Measurements from ENCODE around the gene COL17A1.

Gene COL17A1

DNA sequence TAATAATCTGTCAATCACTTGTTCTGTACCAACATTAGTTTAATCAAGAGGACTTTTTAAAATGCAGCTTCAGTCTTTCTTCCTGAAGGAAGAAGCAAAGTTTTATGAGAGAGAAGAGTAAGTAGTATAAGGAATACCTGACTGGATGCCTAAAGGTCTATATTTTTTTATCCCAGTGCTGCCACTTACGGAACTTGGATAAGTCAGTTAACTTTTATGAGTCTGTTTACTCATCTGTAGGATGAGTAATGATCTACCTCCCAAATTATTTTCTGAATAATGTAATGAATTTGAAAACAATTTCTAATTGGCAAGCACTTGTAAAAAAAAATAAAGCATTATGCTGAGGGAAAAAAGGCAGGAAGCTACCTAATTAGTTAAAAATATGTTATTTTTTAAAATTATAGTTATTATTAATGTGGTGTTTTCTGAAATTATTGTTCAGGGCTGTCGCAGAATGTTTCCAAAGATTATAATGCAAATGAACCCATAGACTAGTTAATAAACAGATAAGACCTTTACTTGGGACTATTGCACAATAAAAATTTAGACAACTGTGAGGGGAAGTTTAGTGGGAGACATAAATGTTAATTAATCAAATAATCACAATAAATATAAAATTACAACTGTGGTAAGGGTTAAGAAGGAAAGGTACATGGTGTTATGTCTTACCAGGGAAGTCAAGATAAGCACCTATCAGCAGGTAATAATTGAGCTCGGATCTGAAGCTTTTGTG is 94.1 kb downstream of the COL17A1 start:
- DNase-seq (ENCODE audit: low read depth in 2 of 2, low spot score in 1 of 2): no peak

DNA sequence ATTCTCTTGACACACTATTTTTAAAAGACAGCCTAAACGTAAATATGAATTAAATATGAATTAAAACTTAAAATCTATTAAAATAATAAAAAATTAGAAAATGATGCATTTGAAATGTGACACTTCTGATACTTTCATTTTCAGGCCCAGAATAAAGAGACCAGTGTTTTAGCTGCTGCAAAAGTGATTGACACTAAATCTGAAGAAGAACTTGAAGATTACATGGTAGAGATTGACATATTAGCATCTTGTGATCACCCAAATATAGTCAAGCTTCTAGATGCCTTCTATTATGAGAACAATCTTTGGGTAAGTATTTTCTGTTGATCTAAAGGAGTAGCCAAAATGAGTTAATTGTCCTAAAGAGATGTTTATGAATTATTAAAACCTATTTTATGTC is 95.1 kb downstream of the COL17A1 start:
- DNase-seq (ENCODE audit: low read depth in 2 of 2, low spot score in 1 of 2): no peak

DNA sequence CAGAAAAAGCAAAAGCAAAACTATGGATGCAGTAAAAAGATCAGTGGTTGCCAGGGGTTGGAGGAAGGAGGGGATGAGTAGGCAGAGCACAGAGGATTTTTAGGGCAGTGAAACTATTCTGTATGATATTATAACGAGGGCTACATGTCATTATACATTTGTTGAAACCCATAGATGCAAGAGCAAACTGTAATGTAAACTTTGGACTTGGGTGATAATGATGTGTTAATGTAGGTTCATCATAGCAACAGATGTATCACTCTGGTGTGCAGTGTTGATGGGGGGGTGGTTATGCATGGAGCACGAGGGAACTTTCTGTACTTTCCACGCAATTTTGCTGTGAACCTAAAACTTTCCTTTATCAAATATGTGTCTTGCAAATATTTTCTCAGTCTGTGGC is 95.6 kb downstream of the COL17A1 start:
- DNase-seq (ENCODE audit: low read depth in 2 of 2, low spot score in 1 of 2): no peak

DNA sequence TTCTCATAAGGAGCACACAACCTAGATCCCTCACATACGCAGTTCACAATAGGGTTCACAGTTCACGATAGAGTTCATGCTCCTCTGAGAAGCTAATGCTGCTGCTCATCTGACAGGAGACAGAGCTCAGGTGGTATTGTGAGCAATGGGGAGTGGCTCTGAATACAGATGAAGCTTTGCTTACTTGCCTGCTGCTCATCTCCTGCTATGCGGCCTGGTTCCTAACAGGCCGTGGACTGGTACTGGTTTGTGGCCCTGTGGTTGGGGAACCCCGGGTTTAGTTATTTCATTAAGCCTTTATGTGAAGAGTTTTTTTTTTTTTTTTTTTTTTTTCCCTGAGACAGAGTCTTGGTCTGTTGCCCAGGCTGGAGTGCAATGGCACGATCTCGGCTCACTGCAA is 99.3 kb downstream of the COL17A1 start:
- DNase-seq (ENCODE audit: low read depth in 2 of 2, low spot score in 1 of 2): no peak

DNA sequence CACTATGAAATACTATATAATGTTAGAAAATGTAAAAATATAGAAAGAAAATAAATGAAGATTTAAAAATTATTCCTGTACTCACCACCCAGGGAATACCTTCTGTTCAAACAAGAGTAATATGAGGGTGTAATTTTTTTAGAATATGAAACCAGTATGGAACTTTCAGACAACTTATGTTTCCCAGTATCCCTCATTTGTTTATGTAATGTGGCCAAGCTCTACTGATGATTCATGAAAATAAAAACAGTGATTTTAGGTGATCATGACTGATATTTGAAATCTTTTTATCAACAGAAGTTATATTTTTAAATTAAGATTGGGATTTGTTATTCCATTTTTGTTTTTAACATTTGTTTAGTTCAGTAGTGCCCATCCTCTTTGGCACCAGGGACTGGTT is 100.0 kb downstream of the COL17A1 start:
- DNase-seq (ENCODE audit: low read depth in 2 of 2, low spot score in 1 of 2): no peak

DNA sequence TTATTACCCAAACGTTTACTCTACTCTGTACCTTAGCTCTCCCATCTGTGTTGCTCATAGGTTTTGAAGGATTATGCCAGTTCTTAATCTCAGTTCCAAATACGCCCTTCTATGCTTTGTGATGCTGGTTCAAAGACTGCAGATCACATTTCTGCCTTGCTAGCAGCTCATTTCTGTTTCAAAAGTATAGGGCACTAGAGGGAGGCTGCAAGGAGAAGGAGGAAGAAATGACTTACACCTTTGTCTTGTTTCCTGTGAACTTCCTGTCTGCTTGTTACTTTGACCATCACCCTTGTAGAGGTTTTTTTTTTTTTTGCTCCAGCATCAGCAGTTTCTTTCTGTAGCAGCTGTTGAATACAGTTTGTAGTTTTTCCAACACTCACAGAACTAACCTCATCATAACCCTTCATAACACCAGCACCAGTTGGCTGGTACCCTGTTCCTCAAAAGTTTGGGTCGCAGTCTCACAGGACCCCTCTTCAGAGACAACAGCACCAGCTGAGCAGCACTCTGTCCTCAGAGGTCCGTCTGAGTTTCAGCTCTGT is 102.2 kb downstream of the COL17A1 start:
- no peak for DNase-seq (ENCODE audit: low read depth in 2 of 2, low spot score in 1 of 2)

DNA sequence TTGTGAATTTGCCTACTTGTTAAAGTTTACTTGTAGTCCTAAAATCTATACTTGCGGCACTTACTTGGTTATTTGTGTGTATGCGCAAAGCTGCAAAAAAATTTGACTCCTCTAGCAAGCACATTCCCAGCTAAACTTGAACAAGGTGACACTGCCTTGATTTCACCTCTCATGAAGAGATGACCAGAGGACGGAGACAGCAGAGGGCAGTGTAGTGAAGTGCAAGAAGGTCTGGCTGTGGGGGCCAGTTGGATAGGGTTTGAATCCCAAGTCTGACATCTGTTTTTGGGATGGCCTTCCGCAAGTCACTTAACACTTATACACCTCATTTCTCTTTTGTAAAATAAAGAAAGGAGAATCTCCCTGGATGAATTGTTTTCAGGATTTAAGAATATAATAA is 103.0 kb downstream of the COL17A1 start:
- no peak for DNase-seq (ENCODE audit: low read depth in 2 of 2, low spot score in 1 of 2)
